ENCODE results near the gene FXYD4.
"Not testable (repeated sequence)": the region's sequence is repeated elsewhere in the genome, so short reads cannot be mapped to it uniquely, and the experiment has no call there.

FXYD4 gene, protein sequence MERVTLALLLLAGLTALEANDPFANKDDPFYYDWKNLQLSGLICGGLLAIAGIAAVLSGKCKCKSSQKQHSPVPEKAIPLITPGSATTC

DNA sequence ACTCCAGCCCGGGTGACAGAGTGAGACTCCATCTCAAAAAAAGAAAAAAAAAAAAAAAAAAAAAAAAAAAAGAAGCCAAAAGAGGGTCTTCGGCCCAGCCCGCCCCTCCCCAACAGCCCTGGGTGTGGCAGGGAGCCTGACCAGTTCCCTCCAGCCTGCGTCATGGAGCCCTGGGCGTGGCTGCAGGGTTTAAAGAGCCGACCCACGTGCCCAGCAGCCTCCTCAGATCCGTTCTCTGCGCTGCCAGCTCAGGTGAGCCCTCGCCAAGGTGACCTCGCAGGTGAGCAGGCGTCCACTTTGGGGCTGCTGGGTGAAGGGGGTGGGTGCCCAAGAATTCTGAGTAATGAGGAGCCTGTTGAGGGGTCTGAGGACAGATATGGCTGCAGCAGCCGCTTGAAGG is at the start of gene FXYD4:
Gene FXYD4, plus strand, starts transcription at position 219 of the 400 bp plus-strand sequence. CDS start 2,111 bp downstream, outside the sequence.
- no peak for DNase-seq (ENCODE audit: low read depth)

DNA sequence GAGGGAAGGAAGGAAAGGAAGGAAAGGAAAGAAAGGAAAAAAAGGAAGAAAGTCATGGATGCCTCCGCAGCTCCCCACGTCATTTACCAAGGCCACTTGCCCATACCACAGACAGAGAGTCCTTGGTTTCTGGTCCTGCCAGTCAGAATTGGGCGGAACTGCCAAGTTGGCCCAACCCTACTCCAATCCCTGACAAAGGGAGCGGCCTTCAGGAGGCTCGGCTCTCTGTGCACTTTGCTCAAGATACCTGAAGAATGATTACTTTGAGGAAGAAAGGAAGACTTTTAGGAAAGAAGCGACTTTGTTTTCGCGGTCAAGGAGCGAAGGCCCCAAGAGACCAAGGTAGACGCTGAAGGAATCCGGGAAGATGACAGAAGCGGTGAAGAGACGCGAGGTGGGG is 49.1 kb upstream of the FXYD4 start:
- DNase-seq (ENCODE audit: low read depth) = no peak

- DNase-seq (ENCODE audit: low read depth) = no peak
Observed at GRCh38 chr10:43322769-43323168, 48.7 kb upstream of the FXYD4 start.

DNA sequence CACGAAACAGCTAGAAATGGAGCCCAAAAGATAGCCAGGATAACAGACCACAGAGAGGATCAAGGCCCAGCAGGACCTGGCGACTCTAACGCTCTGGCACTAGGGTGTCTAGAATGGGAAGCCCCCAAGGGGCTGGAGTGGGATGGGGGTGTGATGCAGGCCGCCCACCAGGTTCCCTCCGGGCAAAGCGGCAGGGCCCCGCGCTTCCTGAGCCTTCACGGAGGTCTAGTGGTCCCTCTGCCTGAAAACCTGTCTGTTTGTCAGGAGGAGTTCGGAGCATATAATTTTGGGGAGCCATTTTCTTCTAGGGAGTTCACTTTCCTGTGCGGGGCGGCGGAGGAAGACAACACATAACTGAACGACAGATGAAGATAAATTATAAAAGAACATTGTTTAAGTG is 48.2 kb upstream of the FXYD4 start:
- no peak for DNase-seq (ENCODE audit: low read depth)

DNA sequence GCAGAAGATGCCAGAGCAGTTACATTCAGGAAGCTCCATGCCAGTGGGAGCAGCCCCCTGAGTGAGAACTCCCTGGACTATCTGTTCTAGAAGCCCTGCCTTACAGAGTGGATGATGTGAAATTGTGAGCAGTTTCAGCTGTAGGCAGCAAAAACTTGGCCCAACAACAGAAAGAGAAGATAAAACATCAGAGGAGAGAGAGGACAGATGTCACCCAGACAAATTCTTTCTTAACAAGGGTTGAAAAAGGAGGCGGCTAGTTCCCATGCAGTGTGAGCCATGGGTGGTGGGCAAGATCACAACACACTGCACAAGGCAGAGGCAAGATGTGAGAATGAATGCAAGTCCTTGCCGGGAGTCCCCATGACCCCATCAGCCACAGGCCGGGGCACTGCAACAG is 46.6 kb upstream of the FXYD4 start:
- no peak for DNase-seq (ENCODE audit: low read depth)

DNA sequence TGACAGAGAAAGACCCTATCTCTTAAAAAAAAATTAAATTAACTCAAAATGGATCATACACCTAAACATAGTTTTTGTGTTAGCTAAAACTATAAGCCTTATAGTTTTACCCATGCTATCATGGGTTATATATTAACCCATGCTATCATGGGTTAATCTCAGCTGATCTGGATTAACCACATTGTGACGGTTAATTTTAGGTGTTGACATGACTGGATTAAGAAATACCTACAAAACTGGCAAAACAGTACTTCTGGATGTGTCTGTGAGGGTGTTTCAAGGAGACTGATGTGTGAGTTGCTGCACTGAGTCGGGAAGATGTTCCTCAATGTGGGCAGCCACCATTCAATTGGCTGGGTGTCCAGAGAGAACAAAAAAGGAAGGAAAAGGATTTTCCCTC is 44.3 kb upstream of the FXYD4 start:
- no peak for DNase-seq (ENCODE audit: low read depth)

- no peak for DNase-seq (ENCODE audit: low read depth)
Observed at GRCh38 chr10:43327986-43328385, 43.5 kb upstream of the FXYD4 start.

DNA sequence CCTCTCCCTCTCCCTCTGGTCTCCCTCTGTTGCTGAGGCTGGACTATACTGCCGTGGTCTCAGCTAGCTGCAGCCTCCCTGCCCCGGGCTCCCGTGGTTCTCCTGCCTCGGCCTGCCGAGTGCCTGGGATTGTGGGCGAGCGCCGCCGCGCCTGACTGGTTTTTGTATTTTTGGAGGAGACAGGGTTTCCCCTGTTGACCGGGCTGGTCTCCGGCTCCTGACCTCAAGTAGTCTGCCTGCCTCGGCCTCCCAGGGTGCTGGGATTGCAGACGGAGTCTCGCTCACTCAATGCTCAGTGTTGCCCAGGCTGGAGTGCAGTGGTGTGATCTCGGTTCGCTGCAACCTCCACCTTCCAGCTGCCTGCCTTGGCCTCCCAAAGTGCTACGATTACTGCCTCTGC is 42.6 kb upstream of the FXYD4 start:
- DNase-seq (ENCODE audit: low read depth) = not testable (repeated sequence)

DNA sequence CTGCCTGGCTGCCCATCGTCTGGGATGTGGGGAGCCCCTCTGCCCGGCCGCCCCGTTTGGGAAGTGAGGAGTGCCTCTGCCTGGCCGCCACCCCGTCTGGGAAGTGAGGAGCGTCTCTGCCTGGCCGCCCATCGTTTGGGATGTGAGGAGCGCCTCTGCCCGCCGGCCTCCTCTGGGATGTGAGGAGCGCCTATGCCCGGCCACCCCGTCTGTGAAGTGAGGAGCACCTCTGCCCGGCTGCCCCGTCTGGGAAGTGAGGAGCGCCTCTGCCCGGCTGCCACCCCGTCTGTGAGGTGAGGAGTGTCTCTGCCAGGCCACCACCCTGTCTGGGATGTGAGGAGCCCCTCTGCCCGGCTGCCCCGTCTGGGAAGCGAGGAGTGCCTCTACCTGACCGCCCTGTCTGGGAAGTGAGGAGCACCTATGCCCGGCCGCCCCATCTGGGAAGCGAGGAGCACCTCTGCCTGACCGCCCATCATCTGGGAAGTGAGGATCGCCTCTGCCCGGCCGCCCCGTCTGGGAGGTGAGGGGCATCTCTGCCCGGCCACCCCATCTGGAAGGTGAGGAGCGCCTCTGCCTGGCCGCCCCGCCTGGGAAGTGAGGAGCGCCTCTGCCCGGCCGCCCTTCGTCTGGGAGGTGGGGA is 42.1 kb upstream of the FXYD4 start:
- DNase-seq (ENCODE audit: low read depth) = not testable (repeated sequence)

DNA sequence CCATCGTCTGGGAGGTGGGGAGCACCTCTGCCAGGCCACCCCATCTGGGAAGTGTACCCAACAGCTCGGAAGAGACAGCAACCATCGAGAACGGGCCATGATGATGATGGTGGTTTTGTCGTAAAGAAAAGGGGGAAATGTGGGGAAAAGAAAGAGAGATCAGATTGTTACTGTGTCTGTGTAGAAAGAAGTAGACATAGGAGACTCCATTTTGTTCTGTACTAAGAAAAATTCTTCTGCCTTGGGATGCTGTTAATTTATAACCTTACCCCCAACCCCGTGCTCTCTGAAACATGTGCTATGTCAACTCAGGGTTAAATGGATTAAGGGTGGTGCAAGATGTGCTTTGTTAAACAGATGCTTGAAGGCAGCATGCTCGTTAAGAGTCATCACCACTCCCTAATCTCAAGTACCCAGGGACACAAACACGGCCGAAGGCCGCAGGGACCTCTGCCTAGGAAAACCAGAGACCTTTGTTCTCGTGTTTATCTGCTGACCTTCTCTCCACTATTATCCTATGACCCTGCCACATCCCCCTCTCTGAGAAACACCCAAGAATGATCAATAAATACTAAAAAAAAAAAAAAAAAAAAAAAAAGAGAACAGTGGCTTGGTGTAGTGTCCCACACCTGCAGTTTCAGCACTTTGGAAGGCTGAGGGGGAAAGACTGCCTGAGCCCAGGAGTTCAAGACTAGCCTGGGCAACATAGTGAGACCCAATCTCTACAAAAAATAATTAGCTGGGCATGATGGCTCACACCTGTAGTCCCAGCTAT is 41.2 kb upstream of the FXYD4 start:
- DNase-seq (ENCODE audit: low read depth) = not testable (repeated sequence)

DNA sequence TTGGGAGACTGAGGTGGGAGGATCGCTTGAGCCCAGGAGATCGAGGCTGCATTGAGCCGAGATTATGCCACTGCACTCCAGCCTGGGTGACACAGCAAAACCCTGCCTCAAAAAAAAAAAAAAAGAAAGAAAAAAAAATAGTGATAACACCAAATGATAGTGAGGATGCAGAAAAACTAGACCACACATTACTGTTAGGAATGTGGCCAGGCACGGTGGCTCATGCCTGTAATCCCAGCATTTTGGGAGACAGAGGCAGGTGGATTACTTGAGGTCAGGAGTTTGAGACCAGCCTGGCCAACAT is 40.7 kb upstream of the FXYD4 start:
- not testable (repeated sequence) for DNase-seq (ENCODE audit: low read depth)

DNA sequence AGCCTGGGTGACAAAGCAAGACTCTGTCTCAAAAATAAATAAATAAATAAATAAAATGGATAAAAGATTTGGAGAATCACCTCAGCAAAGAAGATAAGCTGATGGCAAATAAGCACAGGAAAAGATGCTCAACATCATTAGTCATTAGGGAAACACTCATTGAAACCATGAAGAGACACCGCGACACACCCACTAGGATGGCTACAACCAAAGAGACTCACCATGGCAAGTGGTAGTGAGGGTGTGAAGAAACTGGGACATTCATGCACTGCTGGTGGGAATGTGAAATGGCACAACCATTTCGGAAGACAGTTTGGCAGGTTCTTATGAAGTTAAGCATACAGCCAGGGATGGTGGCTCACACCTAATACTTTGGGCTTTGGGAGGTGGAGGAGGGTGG is 37.8 kb upstream of the FXYD4 start:
- no peak for DNase-seq (ENCODE audit: low read depth)

DNA sequence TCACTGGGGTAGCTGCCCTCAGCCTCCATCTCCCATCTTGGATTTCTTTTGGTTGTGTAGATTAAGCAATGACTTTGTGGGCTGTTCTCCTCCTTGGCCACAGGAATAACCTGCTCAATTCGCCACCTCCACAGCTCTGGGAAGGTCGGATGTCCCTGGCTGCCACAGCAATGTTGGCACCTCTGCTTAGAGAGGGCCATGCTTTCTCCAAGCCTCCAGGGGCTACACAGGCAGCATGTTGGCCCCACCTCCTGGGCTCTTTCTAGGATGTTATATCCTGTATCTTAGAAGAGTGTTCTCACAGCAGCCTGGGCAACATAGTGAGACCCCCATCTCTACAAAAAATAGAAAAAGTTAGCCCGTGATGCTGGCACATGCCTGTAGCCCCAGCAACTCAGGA is 35.4 kb upstream of the FXYD4 start:
- no peak for DNase-seq (ENCODE audit: low read depth)

- DNase-seq (ENCODE audit: low read depth) = no peak
Observed at GRCh38 chr10:43336641-43337318, 34.7 kb upstream of the FXYD4 start.

DNA sequence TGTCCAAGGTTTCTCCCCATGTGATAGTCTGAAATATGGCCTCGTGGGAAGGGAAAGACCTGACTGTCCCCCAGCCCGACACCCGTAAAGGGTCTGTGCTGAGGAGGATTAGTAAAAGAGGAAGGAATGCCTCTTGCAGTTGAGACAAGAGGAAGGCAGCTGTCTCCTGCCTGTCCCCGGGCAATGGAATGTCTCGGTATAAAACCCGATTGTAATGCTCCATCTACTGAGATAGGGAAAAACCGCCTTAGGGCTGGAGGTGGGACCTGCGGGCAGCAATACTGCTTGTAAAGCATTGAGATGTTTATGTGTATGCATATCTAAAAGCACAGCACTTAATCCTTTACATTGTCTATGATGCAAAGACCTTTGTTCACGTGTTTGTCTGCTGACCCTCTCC is 33.9 kb upstream of the FXYD4 start:
- DNase-seq (ENCODE audit: low read depth) = not testable (repeated sequence)

- no peak for DNase-seq (ENCODE audit: low read depth)
Observed at GRCh38 chr10:43338117-43338516, 33.3 kb upstream of the FXYD4 start.

DNA sequence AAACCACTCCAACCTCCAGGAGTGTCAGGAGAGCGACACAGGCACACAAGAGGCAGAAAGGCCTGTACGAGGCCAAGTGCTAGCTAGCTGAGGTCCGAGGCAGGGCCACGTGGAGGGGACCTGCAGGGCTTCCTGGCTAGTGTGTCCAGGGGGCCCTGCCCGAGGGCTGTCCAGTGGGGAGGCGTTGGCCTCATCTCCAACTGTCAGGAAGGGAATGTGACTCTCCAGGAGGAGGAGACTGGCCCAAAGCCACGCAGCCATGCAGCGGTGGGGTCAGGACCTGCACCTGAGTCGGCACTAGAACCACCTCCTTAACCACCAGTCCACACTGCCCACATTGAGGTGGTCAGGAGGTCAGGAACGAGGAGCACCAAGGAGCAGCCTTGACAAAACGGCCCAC is 32.3 kb upstream of the FXYD4 start:
- no peak for DNase-seq (ENCODE audit: low read depth)

DNA sequence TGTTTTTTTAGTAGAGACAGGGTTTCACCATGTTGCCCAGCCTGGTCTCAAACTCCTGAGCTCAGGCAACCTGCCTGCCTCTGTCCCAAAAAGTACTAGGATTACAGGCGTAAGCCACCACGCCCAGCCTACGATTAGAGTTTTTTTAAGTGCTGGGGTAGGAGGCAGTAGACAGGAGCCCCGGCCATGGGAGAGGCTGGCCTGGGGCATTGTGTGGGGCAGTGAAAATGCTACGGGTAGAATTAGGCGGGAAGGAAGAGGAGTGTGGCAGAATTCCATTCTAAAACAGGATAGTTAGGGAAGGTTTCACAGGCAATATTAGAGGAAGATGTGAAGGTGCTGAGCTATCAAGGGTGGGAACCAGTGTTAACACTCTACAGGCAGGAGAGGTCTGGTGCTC is 31.3 kb upstream of the FXYD4 start:
- DNase-seq (ENCODE audit: low read depth) = no peak

DNA sequence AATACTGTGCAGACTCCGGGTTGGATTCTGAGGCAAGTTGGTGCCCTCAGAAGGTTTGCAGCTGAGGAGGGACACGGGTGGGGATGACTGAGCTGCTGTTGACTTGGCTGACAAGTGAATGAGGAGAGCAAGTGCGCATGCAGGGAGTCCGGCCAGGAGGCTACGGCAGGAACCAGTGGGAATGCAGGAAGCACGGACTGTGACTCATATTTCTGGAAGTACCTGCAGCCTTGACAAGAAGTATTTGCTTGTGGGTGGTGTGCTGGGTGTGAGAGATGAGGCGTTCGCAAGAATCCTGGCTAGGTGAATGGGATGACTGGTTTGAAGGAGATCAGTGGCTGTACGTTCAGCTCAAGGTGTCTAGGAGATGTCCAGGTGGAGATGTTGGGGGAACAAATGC is 30.8 kb upstream of the FXYD4 start:
- DNase-seq (ENCODE audit: low read depth) = no peak

DNA sequence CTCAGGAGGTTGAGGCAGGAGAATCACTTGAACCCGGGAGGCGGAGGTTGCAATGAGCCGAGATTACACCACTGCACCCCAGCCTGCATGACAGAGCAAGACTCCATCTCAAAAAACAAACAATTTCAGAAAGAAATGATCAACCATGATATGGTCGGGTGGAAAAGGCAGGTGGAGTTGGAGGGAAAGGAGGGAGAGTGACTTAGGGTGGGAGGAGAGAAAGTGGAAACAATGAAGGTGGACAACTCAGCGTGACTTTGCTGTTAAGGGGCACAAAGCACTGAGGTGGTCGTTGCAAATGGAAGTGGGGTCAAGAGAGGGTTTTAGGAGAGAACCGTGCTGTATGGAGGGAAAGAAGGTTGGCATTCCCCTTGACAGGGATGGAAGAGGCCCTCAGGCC is 30.0 kb upstream of the FXYD4 start:
- DNase-seq (ENCODE audit: low read depth) = no peak

- DNase-seq (ENCODE audit: low read depth) = no peak
Observed at GRCh38 chr10:43342279-43343125, 28.9 kb upstream of the FXYD4 start.

GRCh38 chr10:43343126-43343525 is 28.3 kb upstream of the FXYD4 start:
- DNase-seq (ENCODE audit: low read depth) = no peak
